DOHH2 (cell line): Measurements from ENCODE around the gene RLIM.

Experiments used
- CTCF ChIP-seq: fragments of 200-600 bp; sonication (generic); IDR thresholded peaks from one replicate; pipeline ENCODE4 v1.5.1; 2014; ENCODE audit warnings: antibody characterized with exemption, mild to moderate bottlenecking, low read depth, low read length; ENCODE audit not compliant: poor library complexity, severe bottlenecking
- EZH2phosphoT487 ChIP-seq: fragments of 200-600 bp; sonication (generic); IDR thresholded peaks from 2 replicates; pipeline ENCODE4 v1.6.1; 2017; ENCODE audit warnings: borderline replicate concordance, mild to moderate bottlenecking, antibody characterized with exemption, low read length, moderate library complexity, mixed read lengths

GRCh38 chrX:74545880-74546523 lies 68.4 kb downstream of the RLIM start:
- TF ChIP-seq CTCF (no peak), EZH2phosphoT487 (no peak)
